Astrocyte of the cerebellum (primary cell): ENCODE measurements around the gene RGS3.

ENCODE experiments used
- DNase-seq: peaks from one replicate; pipeline ENCODE4 v3.0.0-alpha.2; 2011; ENCODE audit warnings: low read depth
- H3K4me3 ChIP-seq: 2 replicates; pipeline ENCODE4 v1.5.1; 2011; ENCODE audit warnings: mild to moderate bottlenecking, low read depth, low read length, moderate library complexity
- in situ Hi-C: cut with HindIII; loops from 2 replicates; pipeline ENCODE4 v1.10.0; 2017; ENCODE audit warnings: low sequenced_read_pairs
- TF ChIP-seq, protein P1 (sequence below): IDR thresholded peaks from 2 replicates; pipeline ENCODE4 v1.5.1; 2012; ENCODE audit warnings: low read length, low read depth, moderate library complexity, mild to moderate bottlenecking; ENCODE audit errors: missing control alignments

Gene RGS3

DNA sequence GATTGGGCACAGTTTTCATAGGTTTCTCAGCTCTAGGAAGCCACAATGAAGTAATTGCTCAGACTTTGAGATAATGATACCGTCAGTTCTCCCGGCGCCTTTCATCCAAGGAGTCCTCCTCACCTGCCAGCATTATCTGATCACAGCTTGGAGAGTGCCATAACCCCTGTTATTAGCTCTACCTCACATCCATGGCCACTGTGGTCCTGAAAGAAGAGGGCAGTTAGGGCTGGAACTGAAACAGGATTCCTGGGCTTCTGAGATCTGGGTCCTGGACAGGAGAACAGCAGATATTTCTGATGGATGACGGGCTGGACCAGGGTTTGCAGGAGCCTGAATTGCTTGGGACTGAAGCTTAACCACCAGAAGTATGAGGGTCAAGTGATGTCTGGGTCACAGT is 13.5 kb downstream of the RGS3 start:
- in situ Hi-C loops = no loop called here
- H3K4me3 ChIP-seq = no peak overlapping the region
- no peak for DNase-seq
- TF ChIP-seq, protein P1, sequence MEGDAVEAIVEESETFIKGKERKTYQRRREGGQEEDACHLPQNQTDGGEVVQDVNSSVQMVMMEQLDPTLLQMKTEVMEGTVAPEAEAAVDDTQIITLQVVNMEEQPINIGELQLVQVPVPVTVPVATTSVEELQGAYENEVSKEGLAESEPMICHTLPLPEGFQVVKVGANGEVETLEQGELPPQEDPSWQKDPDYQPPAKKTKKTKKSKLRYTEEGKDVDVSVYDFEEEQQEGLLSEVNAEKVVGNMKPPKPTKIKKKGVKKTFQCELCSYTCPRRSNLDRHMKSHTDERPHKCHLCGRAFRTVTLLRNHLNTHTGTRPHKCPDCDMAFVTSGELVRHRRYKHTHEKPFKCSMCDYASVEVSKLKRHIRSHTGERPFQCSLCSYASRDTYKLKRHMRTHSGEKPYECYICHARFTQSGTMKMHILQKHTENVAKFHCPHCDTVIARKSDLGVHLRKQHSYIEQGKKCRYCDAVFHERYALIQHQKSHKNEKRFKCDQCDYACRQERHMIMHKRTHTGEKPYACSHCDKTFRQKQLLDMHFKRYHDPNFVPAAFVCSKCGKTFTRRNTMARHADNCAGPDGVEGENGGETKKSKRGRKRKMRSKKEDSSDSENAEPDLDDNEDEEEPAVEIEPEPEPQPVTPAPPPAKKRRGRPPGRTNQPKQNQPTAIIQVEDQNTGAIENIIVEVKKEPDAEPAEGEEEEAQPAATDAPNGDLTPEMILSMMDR = no peak

GRCh38 chr9:113477661-113478060 is 14.1 kb downstream of the RGS3 start:
- TF ChIP-seq, protein P1 = no peak
- no peak for DNase-seq
- no peak overlapping the region for H3K4me3 ChIP-seq
- in situ Hi-C loops = no loop called here

DNA sequence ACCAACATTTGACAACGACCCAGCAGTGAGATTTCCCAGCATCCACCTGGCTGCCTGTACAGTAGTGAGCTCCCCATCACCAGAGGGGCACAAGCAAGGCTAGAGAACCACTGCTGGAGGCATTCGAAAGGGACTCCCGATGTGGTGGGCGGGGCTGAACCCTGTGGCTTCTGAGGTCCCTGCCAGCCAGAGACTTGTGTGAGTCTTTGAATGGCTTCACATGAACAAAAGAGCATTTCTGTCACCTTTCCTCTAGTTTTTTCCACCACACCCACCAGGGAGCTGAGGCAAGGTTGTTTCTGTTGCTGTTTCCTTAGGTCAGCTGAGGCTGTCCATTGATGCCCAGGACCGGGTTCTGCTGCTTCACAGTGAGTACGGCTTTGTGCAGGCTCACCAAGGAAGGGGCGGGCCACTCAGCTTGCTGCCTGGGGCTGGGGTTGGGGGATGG is 15.7 kb downstream of the RGS3 start:
- no peak overlapping the region for H3K4me3 ChIP-seq
- in situ Hi-C loops = no loop called here
- DNase-seq = no peak
- TF ChIP-seq, protein P1 = no peak

- no peak overlapping the region for H3K4me3 ChIP-seq
- DNase-seq = no peak
- TF ChIP-seq, protein P1 = no peak
- in situ Hi-C loops = no loop called here
Observed at GRCh38 chr9:113480612-113481011, 17.1 kb downstream of the RGS3 start.

GRCh38 chr9:113481176-113481787 is 17.8 kb downstream of the RGS3 start:
- in situ Hi-C loops = no loop called here
- TF ChIP-seq, protein P1 = no peak
- no peak overlapping the region for H3K4me3 ChIP-seq
- no peak for DNase-seq

GRCh38 chr9:113482341-113482740 is 18.8 kb downstream of the RGS3 start:
- DNase-seq = no peak
- in situ Hi-C loops = no loop called here
- TF ChIP-seq, protein P1 = no peak
- H3K4me3 ChIP-seq = no peak overlapping the region
